GM19035 (cell line): ENCODE measurements around the gene SLC6A18.

ENCODE experiments used
- ATAC-seq: cut with Tn5 transposase; IDR thresholded peaks from one replicate; pipeline ENCODE4 v1.9.1; 2021; ENCODE audit not compliant: unreplicated experiment

Gene SLC6A18, protein sequence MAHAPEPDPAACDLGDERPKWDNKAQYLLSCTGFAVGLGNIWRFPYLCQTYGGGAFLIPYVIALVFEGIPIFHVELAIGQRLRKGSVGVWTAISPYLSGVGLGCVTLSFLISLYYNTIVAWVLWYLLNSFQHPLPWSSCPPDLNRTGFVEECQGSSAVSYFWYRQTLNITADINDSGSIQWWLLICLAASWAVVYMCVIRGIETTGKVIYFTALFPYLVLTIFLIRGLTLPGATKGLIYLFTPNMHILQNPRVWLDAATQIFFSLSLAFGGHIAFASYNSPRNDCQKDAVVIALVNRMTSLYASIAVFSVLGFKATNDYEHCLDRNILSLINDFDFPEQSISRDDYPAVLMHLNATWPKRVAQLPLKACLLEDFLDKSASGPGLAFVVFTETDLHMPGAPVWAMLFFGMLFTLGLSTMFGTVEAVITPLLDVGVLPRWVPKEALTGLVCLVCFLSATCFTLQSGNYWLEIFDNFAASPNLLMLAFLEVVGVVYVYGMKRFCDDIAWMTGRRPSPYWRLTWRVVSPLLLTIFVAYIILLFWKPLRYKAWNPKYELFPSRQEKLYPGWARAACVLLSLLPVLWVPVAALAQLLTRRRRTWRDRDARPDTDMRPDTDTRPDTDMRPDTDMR

DNA sequence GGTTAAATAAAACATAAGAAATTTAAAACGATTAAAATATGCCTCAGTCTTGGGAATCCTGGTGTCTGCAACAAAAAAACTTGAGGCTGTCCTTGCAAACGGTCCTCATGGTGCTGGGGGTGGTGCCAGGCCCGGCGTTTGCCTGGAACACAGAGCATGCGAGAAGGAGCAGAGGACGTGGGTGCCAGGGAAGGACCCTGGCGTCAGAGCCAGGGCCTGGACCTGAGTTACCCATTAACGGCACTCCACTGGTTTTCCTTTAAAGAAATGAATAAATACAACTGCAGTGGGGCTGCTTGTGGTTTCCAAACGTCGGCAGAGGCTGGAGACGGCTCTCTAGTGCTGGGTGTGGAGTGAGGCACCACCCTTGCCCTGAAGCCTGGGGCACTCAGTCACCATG is at the start of gene SLC6A18:
Gene SLC6A18, plus strand, starts transcription at position 301 of the 400 bp plus-strand sequence. Its CDS starts 97 bp downstream, at position 398.
- ATAC-seq: no peak

- no peak for ATAC-seq
Observed at GRCh38 chr5:1175801-1176472, 49.2 kb upstream of the SLC6A18 start.

DNA sequence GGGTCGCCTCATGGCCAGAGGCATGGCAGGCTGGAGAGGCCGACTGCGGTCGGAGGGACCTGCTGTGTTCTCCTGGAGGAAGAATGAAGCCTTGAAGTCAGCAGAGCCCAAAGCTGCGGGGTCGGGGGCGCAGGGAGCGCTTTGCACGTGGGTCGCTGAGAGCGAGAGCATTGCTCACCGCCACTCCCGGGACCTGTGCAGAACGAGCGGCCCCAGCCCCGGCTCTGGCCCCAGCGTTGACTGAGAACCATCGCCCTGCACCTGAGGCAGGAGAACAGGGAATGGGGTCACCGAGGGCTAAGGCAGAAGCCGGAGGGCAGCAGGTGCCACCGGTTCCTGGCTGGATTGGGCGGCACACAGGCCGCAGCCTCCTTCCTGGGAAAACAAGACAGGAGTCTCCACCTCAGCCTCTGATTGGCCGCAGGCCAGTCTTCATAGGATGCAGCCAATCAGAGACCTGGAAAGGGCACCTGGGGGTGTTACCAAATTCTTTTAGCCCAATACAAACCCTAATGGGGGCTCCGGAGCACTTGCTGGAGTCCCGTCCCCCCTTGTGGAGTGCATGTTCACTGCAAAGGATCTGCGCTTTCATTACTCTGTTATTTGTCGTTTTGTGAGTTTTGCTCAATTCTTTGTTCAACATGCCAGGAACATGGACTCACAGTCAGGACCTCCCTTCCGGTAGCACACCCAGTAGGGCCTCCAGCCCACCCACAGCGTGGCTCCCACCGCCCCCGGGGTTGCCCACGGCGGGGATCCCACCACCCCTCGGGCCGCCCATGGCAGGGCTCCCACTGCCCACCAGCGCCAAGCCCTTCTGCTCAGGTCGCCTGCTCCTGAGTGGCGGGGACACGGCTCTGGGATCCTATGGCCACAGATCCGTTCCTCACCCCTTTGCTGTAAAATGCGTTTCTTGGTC is 48.4 kb upstream of the SLC6A18 start:
- ATAC-seq: no peak

DNA sequence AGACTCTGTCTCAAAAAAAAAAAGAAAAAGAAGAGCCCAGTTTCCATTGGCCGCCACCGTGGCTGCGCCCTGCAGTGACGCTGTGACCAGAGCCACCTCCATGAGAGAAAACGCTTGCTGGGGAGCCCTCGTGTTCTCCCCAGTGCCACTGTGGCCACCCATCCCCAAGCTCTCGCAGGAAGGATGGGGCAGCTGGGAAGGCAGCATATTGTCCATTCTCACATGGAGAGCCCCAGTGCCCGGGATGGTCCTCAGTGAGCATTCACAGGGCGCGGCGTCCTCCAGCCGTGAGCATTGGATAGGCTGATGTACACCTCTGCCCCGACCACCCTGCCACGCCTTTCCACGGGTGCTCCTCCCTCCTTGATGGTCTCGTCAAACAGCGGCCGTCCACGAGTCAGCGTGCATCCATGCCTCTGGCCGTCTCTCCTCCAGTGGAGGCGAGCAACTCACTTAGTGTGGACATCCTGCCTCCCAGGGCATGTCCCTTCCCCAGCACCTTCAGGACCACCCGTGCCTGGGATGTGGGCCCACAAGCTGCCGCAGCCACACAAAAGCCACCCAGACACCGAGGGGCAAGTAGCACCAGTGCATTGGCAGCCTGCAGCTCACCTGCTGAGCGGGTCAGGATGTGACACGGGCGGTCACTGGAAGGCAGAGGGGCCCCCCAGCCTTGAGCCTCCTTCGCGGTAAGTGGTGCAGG is 47.2 kb upstream of the SLC6A18 start:
- no peak for ATAC-seq

DNA sequence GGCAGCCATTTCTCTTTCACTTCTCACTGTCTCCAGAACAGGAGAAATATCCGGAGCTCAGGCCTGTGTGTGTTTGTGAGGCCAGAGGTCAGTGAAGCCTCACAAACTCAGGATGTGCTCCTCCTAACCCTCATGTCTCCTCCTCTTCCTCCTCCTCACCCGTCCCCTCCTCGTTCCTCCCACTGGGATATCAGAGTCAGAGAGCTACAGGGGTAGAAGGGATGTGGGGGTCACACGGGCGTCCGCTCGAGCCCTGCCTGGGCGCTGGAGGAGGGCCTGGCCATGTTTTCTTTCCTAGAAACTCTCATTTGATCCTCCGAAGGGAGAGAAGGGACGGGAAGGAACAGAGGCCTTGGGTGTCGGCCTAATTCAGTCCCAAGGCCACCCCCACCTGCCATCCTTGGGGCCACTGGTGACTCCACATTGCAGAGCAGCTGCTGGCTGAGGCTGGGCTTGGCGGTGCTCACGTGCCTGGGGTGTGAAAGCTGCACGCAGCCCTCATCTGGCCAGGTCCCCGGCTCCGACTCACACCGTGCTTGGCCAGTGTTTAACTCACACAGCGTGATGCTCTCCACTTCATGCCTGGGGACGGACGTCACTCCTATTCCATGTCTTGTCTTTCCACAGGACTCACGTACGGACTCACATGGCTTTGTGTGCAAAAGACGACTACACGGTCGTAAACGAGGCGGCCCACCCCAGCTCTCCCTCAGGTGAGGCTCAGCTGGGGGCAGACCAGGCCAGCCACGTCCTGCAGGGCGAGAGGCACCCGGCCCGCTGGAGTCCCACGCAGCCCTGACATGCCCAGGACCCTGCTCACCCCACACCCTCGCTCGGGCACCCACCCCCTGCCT is 46.4 kb upstream of the SLC6A18 start:
- ATAC-seq: no peak

DNA sequence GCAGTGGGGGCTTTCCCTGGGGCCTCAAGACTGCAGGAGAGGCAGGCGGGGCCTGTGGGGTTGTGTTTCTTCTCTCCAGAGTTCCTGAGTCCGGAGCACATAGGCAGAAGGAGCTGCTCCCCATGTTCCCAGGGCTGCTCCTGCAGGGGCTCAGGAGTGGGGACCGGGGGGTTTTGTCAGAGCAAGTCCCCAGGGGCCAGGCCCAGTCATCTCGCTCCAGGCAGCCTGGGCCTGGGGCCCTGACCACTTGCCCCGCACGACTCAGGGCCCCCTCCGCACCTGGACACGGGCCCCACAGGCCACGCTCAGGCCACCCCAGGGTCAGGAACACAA is 45.8 kb upstream of the SLC6A18 start:
- no peak for ATAC-seq

- ATAC-seq: no peak
Observed at GRCh38 chr5:1180096-1180495, 45.1 kb upstream of the SLC6A18 start.

DNA sequence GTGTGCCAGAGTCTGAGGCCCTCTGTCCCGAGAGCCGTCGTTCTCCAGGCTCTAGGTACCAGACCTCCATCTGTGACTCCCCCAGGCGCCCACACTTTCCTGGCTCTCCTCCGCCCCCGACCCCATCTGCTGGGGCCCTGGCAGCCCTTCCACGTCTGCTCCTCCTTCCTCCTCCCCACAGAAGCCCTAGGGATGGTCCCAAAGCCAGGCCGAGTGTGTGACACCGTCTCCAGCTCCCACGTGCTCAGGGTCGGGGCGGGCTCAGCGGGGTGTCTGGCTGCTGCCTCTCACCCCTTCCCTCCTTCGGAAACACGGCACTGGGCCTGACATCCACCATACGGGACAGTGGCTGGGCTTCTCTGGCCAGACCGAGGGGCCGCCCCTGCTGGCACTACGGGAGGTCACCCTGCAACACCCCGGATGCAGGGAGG is 44.3 kb upstream of the SLC6A18 start:
- ATAC-seq: no peak

GRCh38 chr5:1181451-1182359 is 43.5 kb upstream of the SLC6A18 start:
- no peak for ATAC-seq

GRCh38 chr5:1182360-1182632 is 42.9 kb upstream of the SLC6A18 start:
- ATAC-seq: no peak

- ATAC-seq: no peak
Observed at GRCh38 chr5:1182633-1183423, 42.4 kb upstream of the SLC6A18 start.

DNA sequence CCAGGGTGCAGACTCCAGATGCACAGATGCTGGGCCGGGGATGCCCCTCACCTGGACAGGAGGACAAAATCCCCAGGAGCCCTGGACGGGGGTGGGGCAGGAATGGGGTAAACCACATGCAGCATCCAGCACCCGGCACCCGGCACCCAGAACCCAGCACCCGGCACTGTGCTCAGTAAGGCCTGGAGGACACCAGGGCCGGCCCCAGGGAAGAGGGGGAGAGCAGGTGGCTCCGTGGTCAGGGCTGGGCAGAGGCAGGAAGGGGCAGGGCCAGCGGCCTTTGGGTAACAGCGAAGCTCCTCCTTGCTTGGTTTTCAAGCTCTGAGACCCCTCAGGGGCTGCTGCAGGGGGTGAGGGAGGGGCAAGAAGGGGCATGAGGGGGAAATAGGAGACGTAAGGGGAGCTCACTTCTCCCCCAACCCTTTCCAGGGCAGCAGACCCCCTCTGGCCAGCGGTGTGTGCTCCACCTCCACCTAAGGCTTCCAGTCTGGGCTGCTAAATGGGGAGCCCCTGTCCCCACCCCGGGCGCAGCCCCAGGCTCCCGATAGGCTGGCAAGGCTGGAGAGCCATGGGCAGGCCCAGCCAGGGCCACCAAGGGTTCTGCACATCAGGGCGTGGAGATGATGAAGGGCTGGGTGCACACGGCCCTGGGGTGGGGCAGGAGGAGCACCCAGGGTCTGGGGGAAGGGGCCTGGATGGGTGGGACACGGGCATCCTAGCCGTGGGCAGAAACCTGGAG is 41.6 kb upstream of the SLC6A18 start:
- ATAC-seq: no peak

GRCh38 chr5:1184163-1184470 is 41.1 kb upstream of the SLC6A18 start:
- ATAC-seq: no peak

- no peak for ATAC-seq
Observed at GRCh38 chr5:1184481-1184880, 40.7 kb upstream of the SLC6A18 start.

DNA sequence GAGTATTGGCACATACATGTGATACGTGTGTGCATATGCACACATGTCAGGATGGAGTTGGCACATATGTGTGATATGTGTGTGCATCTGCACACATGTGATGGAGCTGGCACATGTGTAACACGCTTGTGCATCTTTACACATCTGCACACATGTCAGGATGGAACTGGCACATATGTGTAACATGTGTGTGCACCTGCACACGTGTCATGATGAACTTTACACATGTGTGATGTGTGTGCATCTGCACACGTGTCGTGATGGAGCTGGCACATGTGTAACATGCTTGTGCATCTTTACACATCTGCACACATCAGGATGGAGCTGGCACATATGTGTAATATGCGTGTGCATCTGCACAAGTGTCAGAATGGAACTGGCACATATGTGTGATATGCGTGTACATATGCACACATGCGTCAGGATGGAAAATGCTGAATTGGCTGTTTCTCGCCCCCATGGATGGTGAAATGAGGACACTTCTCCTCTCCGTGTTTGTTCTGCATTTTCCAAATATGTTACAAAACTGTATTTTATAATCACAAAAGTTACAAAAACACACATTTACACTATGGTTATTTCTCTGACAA is 40.0 kb upstream of the SLC6A18 start:
- ATAC-seq: no peak

- ATAC-seq: no peak
Observed at GRCh38 chr5:1185629-1186350, 39.4 kb upstream of the SLC6A18 start.
